Vagina (tissue), 2 donors: ENCODE measurements around the gene ABLIM2. TPM values are rescaled to one million over a fixed set of nuclear protein-coding genes. Genes with fewer than 3 reads are reported as not detected.

Experiments used
- DNase-seq, 2 donors: peaks; one replicate each; pipeline ENCODE4 v3.0.0-alpha.2; 2017; ENCODE audit errors: extremely low spot score in 2 of 2
- H3K27ac ChIP-seq: fragments of 200-600 bp; sonication (generic); one replicate; pipeline ENCODE4 v1.5.1; 2019
- H3K27me3 ChIP-seq: fragments of 200-600 bp; sonication (generic); one replicate; pipeline ENCODE4 v1.5.1; 2019
- H3K36me3 ChIP-seq, 2 donors: fragments of 200-600 bp; sonication (generic); one replicate each; pipeline ENCODE4 v1.5.1; 2017 to 2019
- H3K4me1 ChIP-seq: fragments of 200-600 bp; sonication (generic); one replicate; pipeline ENCODE4 v1.5.1; 2019
- H3K4me3 ChIP-seq, 2 donors: fragments of 200-600 bp; sonication (generic); 1 replicate in 1 of 2; 2 replicates in 1 of 2; pipeline ENCODE4 v1.5.1; 2016 to 2019
- H3K9me3 ChIP-seq: fragments of 200-600 bp; sonication (generic); one replicate; pipeline ENCODE4 v1.5.1; 2019
- CTCF ChIP-seq, 3 experiments: fragments of 450-650 bp in 2 of 3; fragments of 200-600 bp in 1 of 3; sonication (generic) in 1 of 3; IDR thresholded peaks; one replicate each; pipeline ENCODE4 v1.5.1; 2017 to 2019; ENCODE audit warnings: antibody characterized with exemption in 3 of 3, mild to moderate bottlenecking in 2 of 3, moderate library complexity in 2 of 3
- POLR2A ChIP-seq, 2 donors: fragments of 450-650 bp; IDR thresholded peaks; one replicate each; pipeline ENCODE4 v1.6.1; 2017; ENCODE audit warnings: antibody characterized with exemption in 2 of 2, mild to moderate bottlenecking in 2 of 2, moderate library complexity in 2 of 2
- POLR2AphosphoS5 ChIP-seq, 2 donors: sonication (generic); formaldehyde crosslinking; IDR thresholded peaks; one replicate each; pipeline ENCODE4 v1.9.0; 2017; ENCODE audit warnings: antibody characterized with exemption in 2 of 2, mild to moderate bottlenecking in 2 of 2, low read depth in 1 of 2; ENCODE audit not compliant: insufficient read depth in 1 of 2
- intact Hi-C: fragments of 100-400 bp; cut with DNase I; formaldehyde crosslinking; loops from one replicate; pipeline ENCODE4 v1.15.1; 2023
- total RNA-seq: library from RNA; depleted of rRNA; stranded (reverse); fragments of >200 nt; gene quantifications from one replicate; pipeline ENCODE4 v1.2.3, GENCODE V29; 2016

The ABLIM2 gene
- total RNA-seq, 1 donor from 2014 or later: 15.5 TPM

GRCh38 chr4:8072235-8072968 lies 86.2 kb downstream of the ABLIM2 start:
- Histone ChIP-seq H3K4me1 (peaks cover 6% of the 10 kb centered on the region), H3K27me3 (no peaks in the 10 kb centered on the region), H3K4me3 (no peak overlapping the region), H3K27ac (no peak overlapping the region), H3K9me3 (no peaks in the 10 kb centered on the region), H3K36me3 (no peaks in the 10 kb centered on the region)
- no peak for DNase-seq
- intact Hi-C loops: no loop called here
- TF ChIP-seq POLR2AphosphoS5 (IDR thresholded peaks at IDR 0.05; ENCODE audit: insufficient read depth in 1 of 2, low read depth in 1 of 2) (no peak), POLR2A (IDR thresholded peaks at IDR 0.05) (no peak), CTCF (IDR thresholded peaks at IDR 0.05) (no peak)

- Histone ChIP-seq H3K4me1 (peaks cover 6% of the 10 kb centered on the region), H3K36me3 (no peaks in the 10 kb centered on the region), H3K27me3 (no peaks in the 10 kb centered on the region), H3K27ac (no peak overlapping the region), H3K9me3 (no peaks in the 10 kb centered on the region), H3K4me3 (no peak overlapping the region)
- DNase-seq: no peak
- TF ChIP-seq POLR2A (IDR thresholded peaks at IDR 0.05): no peak
- no peak for TF ChIP-seq CTCF (IDR thresholded peaks at IDR 0.05)
- intact Hi-C loops: no loop called here
Measured at GRCh38 chr4:8071766-8072165, 86.8 kb downstream of the ABLIM2 start.

GRCh38 chr4:8070736-8071718 lies 87.6 kb downstream of the ABLIM2 start:
- intact Hi-C loops: no loop called here
- DNase-seq: no peak
- no peak for TF ChIP-seq POLR2AphosphoS5 (IDR thresholded peaks at IDR 0.05; ENCODE audit: insufficient read depth in 1 of 2, low read depth in 1 of 2)
- no peak for TF ChIP-seq CTCF (IDR thresholded peaks at IDR 0.05)
- TF ChIP-seq POLR2A (IDR thresholded peaks at IDR 0.05): no peak
- peaks cover 6% of the 10 kb centered on the region for H3K4me1 ChIP-seq
- no peak overlapping the region for H3K4me3 ChIP-seq
- H3K27me3 ChIP-seq: no peaks in the 10 kb centered on the region
- H3K27ac ChIP-seq: no peak overlapping the region
- H3K36me3 ChIP-seq: no peaks in the 10 kb centered on the region
- H3K9me3 ChIP-seq: no peaks in the 10 kb centered on the region

GRCh38 chr4:8069102-8069752 lies 89.4 kb downstream of the ABLIM2 start:
- TF ChIP-seq POLR2AphosphoS5 (IDR thresholded peaks at IDR 0.05; ENCODE audit: insufficient read depth in 1 of 2, low read depth in 1 of 2) (no peak), CTCF (IDR thresholded peaks at IDR 0.05) (no peak), POLR2A (IDR thresholded peaks at IDR 0.05) (no peak)
- Histone ChIP-seq H3K36me3 (no peaks in the 10 kb centered on the region), H3K27me3 (no peaks in the 10 kb centered on the region), H3K9me3 (peaks cover 3% of the 10 kb centered on the region), H3K4me3 (no peak overlapping the region), H3K27ac (no peak overlapping the region), H3K4me1 (peaks cover 6% of the 10 kb centered on the region)
- intact Hi-C loops: no loop called here
- no peak for DNase-seq
